GM21717 (cell line): Measurements from ENCODE around the gene RNF149.
"Not testable (repeated sequence)": the region's sequence is repeated elsewhere in the genome, so short reads cannot be mapped to it uniquely, and the experiment has no call there.

Source experiments
- ATAC-seq: cut with Tn5 transposase; IDR thresholded peaks from one replicate; pipeline ENCODE4 v1.9.1; 2021; ENCODE audit warnings: mild to moderate bottlenecking, moderate library complexity; ENCODE audit not compliant: unreplicated experiment

Gene RNF149

GRCh38 chr2:101263377-101263800 is 45.1 kb downstream of the RNF149 start:
- no peak for ATAC-seq

GRCh38 chr2:101262142-101262541 is 46.4 kb downstream of the RNF149 start:
- no peak for ATAC-seq

- ATAC-seq = no peak
Measured at GRCh38 chr2:101258804-101259203, 49.7 kb downstream of the RNF149 start.

GRCh38 chr2:101256316-101256715 is 52.2 kb downstream of the RNF149 start:
- no peak for ATAC-seq

GRCh38 chr2:101255501-101255900 is 53.0 kb downstream of the RNF149 start:
- no peak for ATAC-seq

GRCh38 chr2:101253703-101254450 is 54.6 kb downstream of the RNF149 start:
- ATAC-seq = no peak

GRCh38 chr2:101253013-101253702 is 55.3 kb downstream of the RNF149 start:
- ATAC-seq = peak; percentile 55

GRCh38 chr2:101252408-101253012 is 56.0 kb downstream of the RNF149 start, which contains the start of gene CNOT11:
Gene CNOT11 (plus strand): TSS chr2:101252886. CDS start chr2:101252965, 79 bp downstream.
- ATAC-seq = peak; percentile 91

- peak; percentile 51 for ATAC-seq
Measured at GRCh38 chr2:101251844-101252407, 56.6 kb downstream of the RNF149 start.

GRCh38 chr2:101251246-101251781 is 57.2 kb downstream of the RNF149 start:
- not testable (repeated sequence) for ATAC-seq

- ATAC-seq = no peak
Measured at GRCh38 chr2:101249826-101250225, 58.7 kb downstream of the RNF149 start.

- not testable (repeated sequence) for ATAC-seq
Measured at GRCh38 chr2:101248756-101249155, 59.7 kb downstream of the RNF149 start.

GRCh38 chr2:101245468-101245867 is 63.0 kb downstream of the RNF149 start:
- ATAC-seq = not testable (repeated sequence)

- not testable (repeated sequence) for ATAC-seq
Measured at GRCh38 chr2:101244899-101245298, 63.6 kb downstream of the RNF149 start.

GRCh38 chr2:101244373-101244772 is 64.1 kb downstream of the RNF149 start:
- ATAC-seq = not testable (repeated sequence)

- ATAC-seq = no peak
Measured at GRCh38 chr2:101241158-101241557, 67.3 kb downstream of the RNF149 start.

GRCh38 chr2:101240694-101241093 is 67.8 kb downstream of the RNF149 start:
- ATAC-seq = not testable (repeated sequence)

GRCh38 chr2:101239760-101240118 is 68.8 kb downstream of the RNF149 start:
- ATAC-seq = not testable (repeated sequence)

GRCh38 chr2:101238930-101239759 is 69.4 kb downstream of the RNF149 start:
- no peak for ATAC-seq

GRCh38 chr2:101237944-101238343 is 70.6 kb downstream of the RNF149 start:
- ATAC-seq = not testable (repeated sequence)
